AG04450 (cell line): Measurements from ENCODE around the gene TNFRSF19. TPM values are rescaled to one million over a fixed set of nuclear protein-coding genes. Genes with fewer than 3 reads are reported as not detected.

Experiments
- CTCF ChIA-PET: fragments of 300-600, 350-600 bp; formaldehyde crosslinking; extraction: SDS; loops from one replicate; lab custom pipeline; 2022; ENCODE audit warnings: antibody characterized with exemption, inconsistent platforms; lab: Charles Lee
- POLR2A ChIA-PET: fragments of 350-600 bp; formaldehyde crosslinking; extraction: SDS; loops from one replicate; lab custom pipeline; 2021; ENCODE audit warnings: antibody characterized with exemption, inconsistent platforms; lab: Yijun Ruan, JAX
- DNase-seq: peaks from one replicate; pipeline ENCODE4 v3.0.0-alpha.2; 2011; ENCODE audit warnings: low read depth, low spot score
- H3K27ac ChIP-seq: one replicate; pipeline ENCODE4 v1.5.1; 2012; ENCODE audit warnings: low read depth, low read length, control low read depth
- H3K27me3 ChIP-seq: one replicate; pipeline ENCODE4 v1.6.0; 2012; ENCODE audit warnings: low read length; ENCODE audit not compliant: control insufficient read depth, insufficient read depth
- H3K4me3 ChIP-seq: 2 replicates; pipeline ENCODE4 v1.5.1; 2011; ENCODE audit warnings: mild to moderate bottlenecking, low read depth, low read length, control low read depth
- H3K9me3 ChIP-seq: 2 replicates; pipeline ENCODE4 v1.5.1; 2012; ENCODE audit warnings: low read length; ENCODE audit not compliant: control insufficient read depth, insufficient read depth
- CTCF ChIP-seq: IDR thresholded peaks from 2 replicates; pipeline ENCODE4 v1.5.1; 2011; ENCODE audit warnings: low read depth, low read length, control low read depth, inconsistent platforms
- polyA plus RNA-seq: library from polyadenylated mRNA; depleted of rRNA; stranded (reverse); fragments of >200 nt; gene quantifications from 2 replicates; pipeline ENCODE4 v1.2.3, GENCODE V29; 2011

Gene TNFRSF19
- polyA plus RNA-seq, 1 experiment = 183 TPM

GRCh38 chr13:23612182-23612581, 42.0 kb downstream of the TNFRSF19 start:
- TF ChIP-seq CTCF = no peak

GRCh38 chr13:23612731-23613130, 42.5 kb downstream of the TNFRSF19 start:
- CTCF ChIA-PET = no interaction called here
- no peak for TF ChIP-seq CTCF
- no peak overlapping the region for H3K4me3 ChIP-seq
- POLR2A ChIA-PET = no interaction called here
- no peak for DNase-seq
- no peaks in the 10 kb centered on the region for H3K27me3 ChIP-seq
- H3K9me3 ChIP-seq = no peaks in the 10 kb centered on the region
- no peak overlapping the region for H3K27ac ChIP-seq

More at GRCh38 chr13:23612182-23612581, 42.0 kb downstream of the TNFRSF19 start:
- no peaks in the 10 kb centered on the region for H3K9me3 ChIP-seq
- H3K4me3 ChIP-seq = no peak overlapping the region
- CTCF ChIA-PET = interaction anchor here (0.8 kb wide), 1 partner anchor 1676 kb away, joined by 3 read pairs; no protein-coding TSS in a partner anchor
- H3K27ac ChIP-seq = no peak overlapping the region
- POLR2A ChIA-PET = no interaction called here
- no peak for DNase-seq
- no peaks in the 10 kb centered on the region for H3K27me3 ChIP-seq

GRCh38 chr13:23613596-23613995, 43.4 kb downstream of the TNFRSF19 start:
- H3K9me3 ChIP-seq = no peaks in the 10 kb centered on the region
- no peak for DNase-seq
- H3K4me3 ChIP-seq = no peak overlapping the region
- POLR2A ChIA-PET = no interaction called here
- TF ChIP-seq CTCF = no peak
- no peak overlapping the region for H3K27ac ChIP-seq
- H3K27me3 ChIP-seq = no peaks in the 10 kb centered on the region
- CTCF ChIA-PET = no interaction called here

GRCh38 chr13:23615395-23616081, 45.3 kb downstream of the TNFRSF19 start:
- Histone ChIP-seq H3K27ac (no peak overlapping the region), H3K4me3 (no peak overlapping the region), H3K27me3 (no peaks in the 10 kb centered on the region), H3K9me3 (no peaks in the 10 kb centered on the region)
- ChIA-PET CTCF (no interaction called here), POLR2A (no interaction called here)
- no peak for TF ChIP-seq CTCF
- DNase-seq = no peak

GRCh38 chr13:23616228-23616627, 46.0 kb downstream of the TNFRSF19 start:
- no peak for TF ChIP-seq CTCF
- Histone ChIP-seq H3K4me3 (no peak overlapping the region), H3K27me3 (no peaks in the 10 kb centered on the region), H3K27ac (no peak overlapping the region), H3K9me3 (no peaks in the 10 kb centered on the region)
- ChIA-PET POLR2A (no interaction called here), CTCF (interaction anchor here (0.6 kb wide), 1 partner anchor 107 kb away, joined by 3 read pairs; no protein-coding TSS in a partner anchor)
- no peak for DNase-seq
